Subcutaneous adipose tissue (tissue), 4 donors: ENCODE data around the gene AKIRIN2. TPM values are rescaled to one million over a fixed set of nuclear protein-coding genes. Genes with fewer than 3 reads are reported as not detected.

Experiments used
- CTCF ChIP-seq: fragments of 450-650 bp; IDR thresholded peaks from one replicate; pipeline ENCODE4 v1.5.1; 2016; ENCODE audit warnings: low read depth, mild to moderate bottlenecking, control low read depth, antibody characterized with exemption, moderate library complexity
- total RNA-seq, 4 donors: library from RNA; depleted of rRNA; stranded (reverse); fragments of >200 nt; gene quantifications; one replicate each; pipeline ENCODE4 v1.1.0, GENCODE V29; 2016

Gene AKIRIN2
- total RNA-seq, 4 donors from 2014 or later: 19.0 to 39.3 (median 24.0) TPM

GRCh38 chr6:87687296-87687695, 14.7 kb downstream of the AKIRIN2 start:
- TF ChIP-seq CTCF: no peak

GRCh38 chr6:87684895-87685654, 17.0 kb downstream of the AKIRIN2 start:
- no peak for TF ChIP-seq CTCF

- TF ChIP-seq CTCF: no peak
Measured at GRCh38 chr6:87683890-87684289, 18.1 kb downstream of the AKIRIN2 start.

- TF ChIP-seq CTCF: no peak
Measured at GRCh38 chr6:87682310-87682709, 19.7 kb downstream of the AKIRIN2 start.

- TF ChIP-seq CTCF: no peak
Measured at GRCh38 chr6:87675004-87675681, 26.9 kb downstream of the AKIRIN2 start.

- TF ChIP-seq CTCF: no peak
Measured at GRCh38 chr6:87674290-87674689, 27.7 kb downstream of the AKIRIN2 start.

GRCh38 chr6:87673237-87673636, 28.8 kb downstream of the AKIRIN2 start:
- no peak for TF ChIP-seq CTCF
